ENCODE data around the gene KLK14. TPM values are rescaled to one million over a fixed set of nuclear protein-coding genes. Genes with fewer than 3 reads are reported as not detected.

Gene KLK14
- total and polyA plus RNA-seq, 2 experiments from 2014 or later: 0.42 TPM; not detected in 1

DNA sequence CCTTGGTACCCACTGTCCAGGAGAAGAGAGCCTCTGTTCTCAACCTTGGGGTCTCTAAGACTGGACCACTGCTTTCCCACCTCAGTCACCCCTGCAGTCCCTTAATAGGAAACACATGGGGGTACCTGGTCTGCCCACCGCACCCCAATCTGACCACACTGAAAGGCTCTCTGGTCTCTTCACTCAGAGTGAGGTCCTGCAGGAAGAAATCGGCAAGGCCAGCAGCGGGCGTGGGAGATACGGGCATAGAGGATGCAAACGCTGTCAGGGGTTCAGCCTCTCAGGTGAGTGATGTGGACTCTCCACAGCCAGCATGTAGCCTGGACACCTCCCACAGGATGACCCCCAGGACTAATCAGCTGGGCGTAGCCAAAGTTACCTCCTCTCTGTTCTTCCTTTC is 45.5 kb upstream of the KLK14 start (continued):
- TF ChIP-seq, protein P1, sequence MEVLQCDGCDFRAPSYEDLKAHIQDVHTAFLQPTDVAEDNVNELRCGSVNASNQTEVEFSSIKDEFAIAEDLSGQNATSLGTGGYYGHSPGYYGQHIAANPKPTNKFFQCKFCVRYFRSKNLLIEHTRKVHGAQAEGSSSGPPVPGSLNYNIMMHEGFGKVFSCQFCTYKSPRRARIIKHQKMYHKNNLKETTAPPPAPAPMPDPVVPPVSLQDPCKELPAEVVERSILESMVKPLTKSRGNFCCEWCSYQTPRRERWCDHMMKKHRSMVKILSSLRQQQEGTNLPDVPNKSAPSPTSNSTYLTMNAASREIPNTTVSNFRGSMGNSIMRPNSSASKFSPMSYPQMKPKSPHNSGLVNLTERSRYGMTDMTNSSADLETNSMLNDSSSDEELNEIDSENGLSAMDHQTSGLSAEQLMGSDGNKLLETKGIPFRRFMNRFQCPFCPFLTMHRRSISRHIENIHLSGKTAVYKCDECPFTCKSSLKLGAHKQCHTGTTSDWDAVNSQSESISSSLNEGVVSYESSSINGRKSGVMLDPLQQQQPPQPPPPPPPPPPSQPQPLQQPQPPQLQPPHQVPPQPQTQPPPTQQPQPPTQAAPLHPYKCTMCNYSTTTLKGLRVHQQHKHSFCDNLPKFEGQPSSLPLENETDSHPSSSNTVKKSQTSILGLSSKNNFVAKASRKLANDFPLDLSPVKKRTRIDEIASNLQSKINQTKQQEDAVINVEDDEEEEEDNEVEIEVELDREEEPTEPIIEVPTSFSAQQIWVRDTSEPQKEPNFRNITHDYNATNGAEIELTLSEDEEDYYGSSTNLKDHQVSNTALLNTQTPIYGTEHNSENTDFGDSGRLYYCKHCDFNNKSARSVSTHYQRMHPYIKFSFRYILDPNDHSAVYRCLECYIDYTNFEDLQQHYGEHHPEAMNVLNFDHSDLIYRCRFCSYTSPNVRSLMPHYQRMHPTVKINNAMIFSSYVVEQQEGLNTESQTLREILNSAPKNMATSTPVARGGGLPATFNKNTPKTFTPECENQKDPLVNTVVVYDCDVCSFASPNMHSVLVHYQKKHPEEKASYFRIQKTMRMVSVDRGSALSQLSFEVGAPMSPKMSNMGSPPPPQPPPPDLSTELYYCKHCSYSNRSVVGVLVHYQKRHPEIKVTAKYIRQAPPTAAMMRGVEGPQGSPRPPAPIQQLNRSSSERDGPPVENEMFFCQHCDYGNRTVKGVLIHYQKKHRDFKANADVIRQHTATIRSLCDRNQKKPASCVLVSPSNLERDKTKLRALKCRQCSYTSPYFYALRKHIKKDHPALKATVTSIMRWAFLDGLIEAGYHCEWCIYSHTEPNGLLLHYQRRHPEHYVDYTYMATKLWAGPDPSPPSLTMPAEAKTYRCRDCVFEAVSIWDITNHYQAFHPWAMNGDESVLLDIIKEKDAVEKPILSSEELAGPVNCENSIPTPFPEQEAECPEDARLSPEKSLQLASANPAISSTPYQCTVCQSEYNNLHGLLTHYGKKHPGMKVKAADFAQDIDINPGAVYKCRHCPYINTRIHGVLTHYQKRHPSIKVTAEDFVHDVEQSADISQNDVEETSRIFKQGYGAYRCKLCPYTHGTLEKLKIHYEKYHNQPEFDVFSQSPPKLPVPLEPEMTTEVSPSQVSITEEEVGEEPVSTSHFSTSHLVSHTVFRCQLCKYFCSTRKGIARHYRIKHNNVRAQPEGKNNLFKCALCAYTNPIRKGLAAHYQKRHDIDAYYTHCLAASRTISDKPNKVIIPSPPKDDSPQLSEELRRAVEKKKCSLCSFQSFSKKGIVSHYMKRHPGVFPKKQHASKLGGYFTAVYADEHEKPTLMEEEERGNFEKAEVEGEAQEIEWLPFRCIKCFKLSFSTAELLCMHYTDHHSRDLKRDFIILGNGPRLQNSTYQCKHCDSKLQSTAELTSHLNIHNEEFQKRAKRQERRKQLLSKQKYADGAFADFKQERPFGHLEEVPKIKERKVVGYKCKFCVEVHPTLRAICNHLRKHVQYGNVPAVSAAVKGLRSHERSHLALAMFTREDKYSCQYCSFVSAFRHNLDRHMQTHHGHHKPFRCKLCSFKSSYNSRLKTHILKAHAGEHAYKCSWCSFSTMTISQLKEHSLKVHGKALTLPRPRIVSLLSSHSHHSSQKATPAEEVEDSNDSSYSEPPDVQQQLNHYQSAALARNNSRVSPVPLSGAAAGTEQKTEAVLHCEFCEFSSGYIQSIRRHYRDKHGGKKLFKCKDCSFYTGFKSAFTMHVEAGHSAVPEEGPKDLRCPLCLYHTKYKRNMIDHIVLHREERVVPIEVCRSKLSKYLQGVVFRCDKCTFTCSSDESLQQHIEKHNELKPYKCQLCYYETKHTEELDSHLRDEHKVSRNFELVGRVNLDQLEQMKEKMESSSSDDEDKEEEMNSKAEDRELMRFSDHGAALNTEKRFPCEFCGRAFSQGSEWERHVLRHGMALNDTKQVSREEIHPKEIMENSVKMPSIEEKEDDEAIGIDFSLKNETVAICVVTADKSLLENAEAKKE (CRISPR knock-in tag; IDR thresholded peaks at IDR 0.05): no peak
- TF ChIP-seq, protein P2, sequence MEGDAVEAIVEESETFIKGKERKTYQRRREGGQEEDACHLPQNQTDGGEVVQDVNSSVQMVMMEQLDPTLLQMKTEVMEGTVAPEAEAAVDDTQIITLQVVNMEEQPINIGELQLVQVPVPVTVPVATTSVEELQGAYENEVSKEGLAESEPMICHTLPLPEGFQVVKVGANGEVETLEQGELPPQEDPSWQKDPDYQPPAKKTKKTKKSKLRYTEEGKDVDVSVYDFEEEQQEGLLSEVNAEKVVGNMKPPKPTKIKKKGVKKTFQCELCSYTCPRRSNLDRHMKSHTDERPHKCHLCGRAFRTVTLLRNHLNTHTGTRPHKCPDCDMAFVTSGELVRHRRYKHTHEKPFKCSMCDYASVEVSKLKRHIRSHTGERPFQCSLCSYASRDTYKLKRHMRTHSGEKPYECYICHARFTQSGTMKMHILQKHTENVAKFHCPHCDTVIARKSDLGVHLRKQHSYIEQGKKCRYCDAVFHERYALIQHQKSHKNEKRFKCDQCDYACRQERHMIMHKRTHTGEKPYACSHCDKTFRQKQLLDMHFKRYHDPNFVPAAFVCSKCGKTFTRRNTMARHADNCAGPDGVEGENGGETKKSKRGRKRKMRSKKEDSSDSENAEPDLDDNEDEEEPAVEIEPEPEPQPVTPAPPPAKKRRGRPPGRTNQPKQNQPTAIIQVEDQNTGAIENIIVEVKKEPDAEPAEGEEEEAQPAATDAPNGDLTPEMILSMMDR (conservative IDR thresholded peaks at IDR 0.05; ENCODE audit: low read depth in 2 of 2): no peak
- TF ChIP-seq EZH2 (IDR thresholded peaks at IDR 0.05; ENCODE audit: low read depth, unreplicated experiment): no peak

DNA sequence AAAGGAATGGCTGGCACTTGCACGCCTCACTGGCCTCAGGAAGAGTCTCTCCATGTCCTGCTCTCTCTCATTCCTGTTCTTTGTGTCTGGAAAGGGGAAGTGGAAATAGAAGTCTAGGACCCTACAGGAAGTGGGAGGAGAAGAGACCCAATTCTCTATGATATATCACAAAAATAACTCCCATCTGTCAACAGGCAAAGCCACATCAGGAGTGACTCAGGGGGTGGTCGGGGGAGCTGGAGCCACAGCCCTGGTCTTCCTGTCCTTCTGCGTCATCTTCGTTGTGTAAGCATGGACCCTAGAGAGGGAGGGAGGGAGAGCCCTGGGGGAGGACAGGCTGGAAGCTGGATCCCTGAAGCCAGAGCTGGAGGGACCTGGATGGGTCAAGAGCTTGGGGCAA is 45.1 kb upstream of the KLK14 start:
- Histone ChIP-seq H3K9me2 (ENCODE audit: insufficient read depth) (no peaks in the 10 kb centered on the region), H3K27ac (ENCODE audit: low read depth) (no peak overlapping the region), H3K4me2 (no peak overlapping the region), H3K4me3 (no peak overlapping the region), H3K4me1 (ENCODE audit: insufficient read depth) (no peaks in the 10 kb centered on the region), H3K36me3 (ENCODE audit: insufficient read depth) (no peaks in the 10 kb centered on the region), H2AFZ (no peak overlapping the region), H3F3A (replicated peaks; ENCODE audit: low read depth) (no peaks in the 10 kb centered on the region), H4K20me1 (replicated peaks; ENCODE audit: insufficient read depth) (no peaks in the 10 kb centered on the region), H3K27me3 (ENCODE audit: insufficient read depth) (no peaks in the 10 kb centered on the region), H3K79me2 (replicated peaks; ENCODE audit: insufficient read depth) (no peaks in the 10 kb centered on the region)
- Mint-ChIP-seq H3K4me3 (no peak overlapping the region), H3K27ac (no peak overlapping the region), H3K36me3 (ENCODE audit: low read depth) (no peaks in the 10 kb centered on the region; the same call in 2 of the 3 replicates), H3K9me3 (no peaks in the 10 kb centered on the region; the same call in 2 of the 3 replicates), H3K4me1 (no peaks in the 10 kb centered on the region), H3K27me3 (ENCODE audit: insufficient read depth, low read depth, poor library complexity) (peaks cover 15% of the 10 kb centered on the region)
- no peak for DNase-seq (ENCODE audit: low spot score)
- no peak for ATAC-seq
- TF ChIP-seq, protein P2 (conservative IDR thresholded peaks at IDR 0.05; ENCODE audit: low read depth in 2 of 2): no peak
- TF ChIP-seq ZNF331 (CRISPR knock-in tag; IDR thresholded peaks at IDR 0.05; ENCODE audit: low read depth): no peak
- no peak for TF ChIP-seq STAT1 (IDR thresholded peaks at IDR 0.05; ENCODE audit: unreplicated experiment)
- TF ChIP-seq EZH2 (IDR thresholded peaks at IDR 0.05; ENCODE audit: low read depth, unreplicated experiment): no peak
- TF ChIP-seq CREB1 (CRISPR knock-in tag; IDR thresholded peaks at IDR 0.05; ENCODE audit: low read depth): no peak
- TF ChIP-seq, protein P3, sequence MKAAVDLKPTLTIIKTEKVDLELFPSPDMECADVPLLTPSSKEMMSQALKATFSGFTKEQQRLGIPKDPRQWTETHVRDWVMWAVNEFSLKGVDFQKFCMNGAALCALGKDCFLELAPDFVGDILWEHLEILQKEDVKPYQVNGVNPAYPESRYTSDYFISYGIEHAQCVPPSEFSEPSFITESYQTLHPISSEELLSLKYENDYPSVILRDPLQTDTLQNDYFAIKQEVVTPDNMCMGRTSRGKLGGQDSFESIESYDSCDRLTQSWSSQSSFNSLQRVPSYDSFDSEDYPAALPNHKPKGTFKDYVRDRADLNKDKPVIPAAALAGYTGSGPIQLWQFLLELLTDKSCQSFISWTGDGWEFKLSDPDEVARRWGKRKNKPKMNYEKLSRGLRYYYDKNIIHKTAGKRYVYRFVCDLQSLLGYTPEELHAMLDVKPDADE (IDR thresholded peaks at IDR 0.05): no peak
